GM12865 (cell line): ENCODE measurements around the gene DENND1A.
"Not testable (repeated sequence)": the region's sequence is repeated elsewhere in the genome, so short reads cannot be mapped to it uniquely, and the experiment has no call there.

Experiments used
- DNase-seq: peaks from one replicate; pipeline ENCODE4 v3.0.0; 2010; ENCODE audit warnings: low read depth
- H3K4me3 ChIP-seq: 2 replicates; pipeline ENCODE4 v1.5.1; 2011; ENCODE audit warnings: mild to moderate bottlenecking, low read depth, low read length, control low read depth
- TF ChIP-seq, protein P1 (sequence below): IDR thresholded peaks from 2 replicates; pipeline ENCODE4 v1.5.1; 2011; ENCODE audit warnings: low read length, control low read depth, low read depth, inconsistent platforms; ENCODE audit not compliant: insufficient read depth; ENCODE audit errors: missing control alignments

Gene DENND1A

DNA sequence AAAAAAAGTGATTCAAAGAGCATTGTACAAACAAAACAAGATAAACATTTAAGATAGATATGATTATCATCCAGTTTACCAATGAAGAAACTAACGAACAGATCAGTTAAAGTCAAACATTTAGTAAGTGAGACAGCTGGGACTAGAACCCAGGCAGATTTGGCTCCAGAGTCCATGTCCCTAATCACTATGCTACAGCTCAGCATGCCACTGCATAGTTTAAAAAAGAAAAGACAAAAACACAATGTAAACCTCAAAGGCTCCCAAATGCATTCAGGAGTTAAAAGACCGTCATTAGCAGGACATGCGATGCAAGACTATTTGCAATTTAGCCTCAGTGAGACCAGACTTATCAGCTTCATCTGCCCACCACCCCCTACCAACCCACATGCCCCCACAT, 36.8 kb downstream of the DENND1A start:
- TF ChIP-seq, protein P1, sequence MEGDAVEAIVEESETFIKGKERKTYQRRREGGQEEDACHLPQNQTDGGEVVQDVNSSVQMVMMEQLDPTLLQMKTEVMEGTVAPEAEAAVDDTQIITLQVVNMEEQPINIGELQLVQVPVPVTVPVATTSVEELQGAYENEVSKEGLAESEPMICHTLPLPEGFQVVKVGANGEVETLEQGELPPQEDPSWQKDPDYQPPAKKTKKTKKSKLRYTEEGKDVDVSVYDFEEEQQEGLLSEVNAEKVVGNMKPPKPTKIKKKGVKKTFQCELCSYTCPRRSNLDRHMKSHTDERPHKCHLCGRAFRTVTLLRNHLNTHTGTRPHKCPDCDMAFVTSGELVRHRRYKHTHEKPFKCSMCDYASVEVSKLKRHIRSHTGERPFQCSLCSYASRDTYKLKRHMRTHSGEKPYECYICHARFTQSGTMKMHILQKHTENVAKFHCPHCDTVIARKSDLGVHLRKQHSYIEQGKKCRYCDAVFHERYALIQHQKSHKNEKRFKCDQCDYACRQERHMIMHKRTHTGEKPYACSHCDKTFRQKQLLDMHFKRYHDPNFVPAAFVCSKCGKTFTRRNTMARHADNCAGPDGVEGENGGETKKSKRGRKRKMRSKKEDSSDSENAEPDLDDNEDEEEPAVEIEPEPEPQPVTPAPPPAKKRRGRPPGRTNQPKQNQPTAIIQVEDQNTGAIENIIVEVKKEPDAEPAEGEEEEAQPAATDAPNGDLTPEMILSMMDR: no peak
- no peak overlapping the region for H3K4me3 ChIP-seq
- no peak for DNase-seq

DNA sequence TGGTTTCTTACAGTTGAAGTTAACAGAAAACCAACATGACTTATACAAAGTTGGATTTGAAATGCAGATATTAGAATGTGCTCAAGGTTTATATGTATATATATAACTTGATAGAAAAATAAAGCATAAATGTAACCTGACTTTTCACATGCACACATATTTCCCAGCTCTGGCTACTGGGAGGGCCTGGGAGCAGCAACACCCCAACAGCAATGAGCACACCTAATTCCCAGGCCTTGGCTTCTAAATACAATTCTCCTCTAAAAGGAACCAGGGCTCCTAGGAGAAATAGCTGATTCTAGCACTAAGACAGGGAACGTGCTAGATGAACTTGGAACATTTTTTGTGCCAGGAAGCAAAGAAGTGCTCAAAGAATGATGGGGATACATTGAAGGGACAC, 42.1 kb downstream of the DENND1A start:
- H3K4me3 ChIP-seq: no peak overlapping the region
- DNase-seq: no peak
- TF ChIP-seq, protein P1: no peak

DNA sequence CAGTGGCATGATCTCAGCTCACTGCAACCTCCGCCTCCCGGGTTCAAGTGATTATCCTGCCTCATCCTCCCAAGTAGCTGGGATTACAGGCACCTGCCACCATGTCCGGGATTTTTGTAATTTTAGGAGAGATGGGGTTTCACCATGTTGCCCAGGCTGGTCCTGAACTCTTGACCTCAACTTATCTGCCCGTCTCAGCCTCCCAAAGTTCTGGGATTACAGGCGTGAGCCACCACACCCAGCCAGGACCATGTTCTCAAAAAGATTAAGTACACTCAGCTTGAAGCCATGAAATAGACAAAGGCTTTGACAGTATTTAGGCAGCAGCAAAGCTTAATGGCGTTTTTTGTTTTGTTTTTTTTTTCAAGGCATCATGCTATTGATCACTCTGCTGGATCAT, 44.1 kb downstream of the DENND1A start:
- not testable (repeated sequence) for DNase-seq, H3K4me3 ChIP-seq

DNA sequence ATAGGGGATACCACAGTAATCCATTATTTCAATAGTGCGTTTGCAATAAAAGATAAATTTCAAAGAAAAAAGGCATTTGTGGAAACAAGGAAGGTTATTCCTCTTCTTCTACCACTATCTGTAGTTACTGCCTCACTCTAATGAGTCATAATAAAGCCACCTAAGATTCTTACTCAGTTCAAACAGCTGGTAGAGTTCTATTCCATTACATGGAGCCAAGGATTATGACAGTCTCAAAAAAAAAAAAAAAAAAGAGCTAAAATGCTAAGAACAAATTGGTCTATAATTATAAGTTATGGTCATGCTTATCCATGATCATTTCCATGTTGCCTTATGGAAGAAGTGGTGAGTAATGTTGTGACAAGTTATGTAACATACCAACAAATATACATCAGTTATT, 46.3 kb downstream of the DENND1A start:
- no peak overlapping the region for H3K4me3 ChIP-seq
- no peak for DNase-seq
- TF ChIP-seq, protein P1: no peak

DNA sequence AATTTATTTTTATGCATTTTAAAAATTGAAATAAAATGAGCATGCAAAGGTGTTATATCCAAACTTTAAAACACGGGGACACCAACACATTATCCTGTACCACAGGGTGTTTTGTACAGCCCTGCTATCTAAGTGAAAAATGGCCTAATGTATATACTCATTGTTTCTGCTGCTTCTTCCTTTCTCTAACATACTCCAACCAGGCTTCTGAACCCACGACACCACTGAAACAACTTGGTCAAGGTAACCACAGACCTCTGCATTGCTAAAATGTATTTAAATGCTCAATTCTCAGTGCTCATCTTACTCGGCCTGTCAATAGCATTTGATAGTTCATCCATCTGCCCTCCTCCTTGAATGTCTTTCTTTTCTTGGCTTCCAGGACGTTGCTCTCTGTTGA, 48.3 kb downstream of the DENND1A start:
- TF ChIP-seq, protein P1: no peak

DNA sequence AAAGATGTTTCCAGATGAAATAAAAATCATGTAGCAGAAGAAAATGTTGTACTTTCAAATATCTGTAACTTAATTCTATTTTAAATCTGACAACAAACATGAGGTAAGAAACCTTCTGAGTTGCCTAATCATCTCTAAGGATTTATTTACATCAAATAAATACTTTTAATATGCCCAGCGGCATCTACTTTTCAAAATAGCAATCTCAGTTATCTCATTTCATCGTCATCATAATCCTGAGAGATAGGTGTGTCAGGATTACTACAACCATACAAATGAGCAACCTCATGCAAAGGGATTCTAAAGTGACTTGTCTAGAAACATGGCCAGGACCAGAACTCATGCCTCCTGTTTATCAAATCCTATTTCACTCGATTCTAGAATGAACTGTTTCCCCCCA, 49.5 kb downstream of the DENND1A start:
- TF ChIP-seq, protein P1: no peak
- no peak for DNase-seq
- no peak overlapping the region for H3K4me3 ChIP-seq

More for the DNA sequence above, 48.3 kb downstream of the DENND1A start:
- H3K4me3 ChIP-seq: no peak overlapping the region
- peak; percentile 12 for DNase-seq

DNA sequence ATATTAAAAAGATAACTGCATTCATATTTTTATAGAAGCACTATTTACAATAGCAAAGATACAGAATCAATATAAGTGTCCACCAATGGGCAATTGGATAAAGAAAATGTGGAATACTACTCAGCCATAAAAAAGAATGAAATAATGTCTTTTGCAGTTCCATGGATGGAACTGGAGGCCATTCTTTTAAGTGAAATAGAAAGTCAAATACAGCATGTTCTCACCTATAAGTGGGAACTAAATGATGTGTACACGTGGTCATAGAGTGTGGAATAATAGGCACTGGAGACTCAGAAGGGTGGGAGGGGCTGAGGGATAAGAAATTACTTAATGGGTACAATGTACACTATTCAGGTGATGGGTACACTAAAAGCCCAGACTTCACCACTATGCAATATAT, 53.2 kb downstream of the DENND1A start:
- TF ChIP-seq, protein P1: no peak
- H3K4me3 ChIP-seq: no peak overlapping the region
- no peak for DNase-seq
